Progenitor cell of endocrine pancreas (in vitro differentiated cells): Measurements from ENCODE around the gene CGNL1. TPM values are rescaled to one million over a fixed set of nuclear protein-coding genes. Genes with fewer than 3 reads are reported as not detected.

Experiments used
- DNase-seq: peaks from one replicate; pipeline ENCODE4 v3.0.0; 2021; ENCODE audit warnings: low spot score; ENCODE audit not compliant: unreplicated experiment
- H3K27ac Mint-ChIP-seq: 2 replicates; pipeline ENCODE4 v1.8.0; 2021; ENCODE audit warnings: mild to moderate bottlenecking, moderate library complexity, mixed read lengths
- H3K27me3 Mint-ChIP-seq: 2 replicates; pipeline ENCODE4 v1.8.0; 2021; ENCODE audit warnings: mixed read lengths
- H3K36me3 Mint-ChIP-seq: 2 replicates; pipeline ENCODE4 v1.8.0; 2022; ENCODE audit warnings: mixed read lengths; ENCODE audit not compliant: insufficient read depth
- H3K4me1 Mint-ChIP-seq: 2 replicates; pipeline ENCODE4 v1.8.0; 2021; ENCODE audit warnings: low read depth, mixed read lengths
- H3K4me3 Mint-ChIP-seq: 2 replicates; pipeline ENCODE4 v1.8.0; 2021; ENCODE audit warnings: low read depth, mild to moderate bottlenecking, moderate library complexity, mixed read lengths
- H3K9me3 Mint-ChIP-seq: 2 replicates; pipeline ENCODE4 v1.8.0; 2021; ENCODE audit warnings: low read depth, mixed read lengths
- CTCF ChIP-seq: fragments of 200-600 bp; sonication (generic); IDR thresholded peaks from one replicate; pipeline ENCODE4 v1.5.0; 2021; ENCODE audit warnings: antibody characterized with exemption, mild to moderate bottlenecking; ENCODE audit not compliant: unreplicated experiment
- total RNA-seq: library from RNA; stranded (reverse); gene quantifications from 2 replicates; pipeline ENCODE4 v1.2.1, GENCODE V29; 2021

The CGNL1 gene
- total RNA-seq, 1 donor from 2014 or later = 41.9 TPM

GRCh38 chr15:57600197-57600596 lies 223.9 kb downstream of the CGNL1 start:
- Mint-ChIP-seq H3K27me3 (no peaks in the 10 kb centered on the region), H3K36me3 (peaks cover 3% of the 10 kb centered on the region), H3K4me3 (no peak overlapping the region), H3K4me1 (peaks cover 28% of the 10 kb centered on the region), H3K9me3 (no peaks in the 10 kb centered on the region), H3K27ac (no peak overlapping the region)
- no peak for TF ChIP-seq CTCF
- no peak for DNase-seq

Other genes starting within 250 kb of the CGNL1 start
- 11.5 and 11.9 TPM in 2 replicates for gene MYZAP, start 215.4 kb downstream of the CGNL1 start, total RNA-seq